ENCODE measurements around the gene NEU1. TPM values are rescaled to one million over a fixed set of nuclear protein-coding genes. Genes with fewer than 3 reads are reported as not detected.

The NEU1 gene
- total and polyA plus RNA-seq, 4 donors = 27.6 to 42.4 (median 34.8) TPM

DNA sequence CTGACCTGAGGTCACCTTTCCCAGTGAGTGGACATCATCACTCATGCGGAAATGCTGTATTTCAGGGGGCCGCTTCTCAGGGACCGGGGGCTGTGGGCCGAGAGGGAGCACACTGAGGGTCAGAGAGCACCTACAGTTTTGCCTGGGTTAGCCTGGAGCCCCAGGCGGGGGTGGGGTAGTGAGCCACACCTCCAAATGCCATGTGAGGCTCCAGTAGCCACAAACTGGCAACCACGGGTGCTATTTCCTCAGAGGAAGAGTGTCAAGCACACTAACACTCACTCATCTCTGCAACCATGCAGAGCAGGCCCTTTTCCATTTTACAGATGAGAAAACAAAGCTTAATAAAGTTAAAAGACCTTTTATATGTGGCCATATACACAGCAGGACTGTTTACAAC lies 30.2 kb upstream of the NEU1 start:
- no peak overlapping the region for H3K4me3 ChIP-seq (ENCODE audit: low read depth in 1 of 3, low read length in 3 of 3)
- no peak for TF ChIP-seq EGR1 (IDR thresholded peaks at IDR 0.05; ENCODE audit: low read depth in 2 of 2)
- no peak for TF ChIP-seq JUND (IDR thresholded peaks at IDR 0.05)
- TF ChIP-seq, protein P1, sequence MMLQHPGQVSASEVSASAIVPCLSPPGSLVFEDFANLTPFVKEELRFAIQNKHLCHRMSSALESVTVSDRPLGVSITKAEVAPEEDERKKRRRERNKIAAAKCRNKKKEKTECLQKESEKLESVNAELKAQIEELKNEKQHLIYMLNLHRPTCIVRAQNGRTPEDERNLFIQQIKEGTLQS (IDR thresholded peaks at IDR 0.05) = no peak
- TF ChIP-seq, protein P2, sequence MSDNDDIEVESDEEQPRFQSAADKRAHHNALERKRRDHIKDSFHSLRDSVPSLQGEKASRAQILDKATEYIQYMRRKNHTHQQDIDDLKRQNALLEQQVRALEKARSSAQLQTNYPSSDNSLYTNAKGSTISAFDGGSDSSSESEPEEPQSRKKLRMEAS (IDR thresholded peaks at IDR 0.05) = no peak
- TF ChIP-seq, protein P3, sequence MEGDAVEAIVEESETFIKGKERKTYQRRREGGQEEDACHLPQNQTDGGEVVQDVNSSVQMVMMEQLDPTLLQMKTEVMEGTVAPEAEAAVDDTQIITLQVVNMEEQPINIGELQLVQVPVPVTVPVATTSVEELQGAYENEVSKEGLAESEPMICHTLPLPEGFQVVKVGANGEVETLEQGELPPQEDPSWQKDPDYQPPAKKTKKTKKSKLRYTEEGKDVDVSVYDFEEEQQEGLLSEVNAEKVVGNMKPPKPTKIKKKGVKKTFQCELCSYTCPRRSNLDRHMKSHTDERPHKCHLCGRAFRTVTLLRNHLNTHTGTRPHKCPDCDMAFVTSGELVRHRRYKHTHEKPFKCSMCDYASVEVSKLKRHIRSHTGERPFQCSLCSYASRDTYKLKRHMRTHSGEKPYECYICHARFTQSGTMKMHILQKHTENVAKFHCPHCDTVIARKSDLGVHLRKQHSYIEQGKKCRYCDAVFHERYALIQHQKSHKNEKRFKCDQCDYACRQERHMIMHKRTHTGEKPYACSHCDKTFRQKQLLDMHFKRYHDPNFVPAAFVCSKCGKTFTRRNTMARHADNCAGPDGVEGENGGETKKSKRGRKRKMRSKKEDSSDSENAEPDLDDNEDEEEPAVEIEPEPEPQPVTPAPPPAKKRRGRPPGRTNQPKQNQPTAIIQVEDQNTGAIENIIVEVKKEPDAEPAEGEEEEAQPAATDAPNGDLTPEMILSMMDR (IDR thresholded peaks at IDR 0.05; ENCODE audit: low read depth, low read length, missing input control) = no peak
- TF ChIP-seq NR2F2 (IDR thresholded peaks at IDR 0.05) = no peak
- TF ChIP-seq, protein P4, sequence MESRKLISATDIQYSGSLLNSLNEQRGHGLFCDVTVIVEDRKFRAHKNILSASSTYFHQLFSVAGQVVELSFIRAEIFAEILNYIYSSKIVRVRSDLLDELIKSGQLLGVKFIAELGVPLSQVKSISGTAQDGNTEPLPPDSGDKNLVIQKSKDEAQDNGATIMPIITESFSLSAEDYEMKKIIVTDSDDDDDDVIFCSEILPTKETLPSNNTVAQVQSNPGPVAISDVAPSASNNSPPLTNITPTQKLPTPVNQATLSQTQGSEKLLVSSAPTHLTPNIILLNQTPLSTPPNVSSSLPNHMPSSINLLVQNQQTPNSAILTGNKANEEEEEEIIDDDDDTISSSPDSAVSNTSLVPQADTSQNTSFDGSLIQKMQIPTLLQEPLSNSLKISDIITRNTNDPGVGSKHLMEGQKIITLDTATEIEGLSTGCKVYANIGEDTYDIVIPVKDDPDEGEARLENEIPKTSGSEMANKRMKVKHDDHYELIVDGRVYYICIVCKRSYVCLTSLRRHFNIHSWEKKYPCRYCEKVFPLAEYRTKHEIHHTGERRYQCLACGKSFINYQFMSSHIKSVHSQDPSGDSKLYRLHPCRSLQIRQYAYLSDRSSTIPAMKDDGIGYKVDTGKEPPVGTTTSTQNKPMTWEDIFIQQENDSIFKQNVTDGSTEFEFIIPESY (IDR thresholded peaks at IDR 0.05) = no peak
- TF ChIP-seq GABPA (IDR thresholded peaks at IDR 0.05 in 1 of 2, conservative IDR thresholded peaks at IDR 0.05 in 1 of 2) = no peak
- no peak for TF ChIP-seq SP1 (IDR thresholded peaks at IDR 0.05)
- no peak for TF ChIP-seq TAF1 (conservative IDR thresholded peaks at IDR 0.05)
- TF ChIP-seq RAD21 (IDR thresholded peaks at IDR 0.05) = no peak
- TF ChIP-seq, protein P5, sequence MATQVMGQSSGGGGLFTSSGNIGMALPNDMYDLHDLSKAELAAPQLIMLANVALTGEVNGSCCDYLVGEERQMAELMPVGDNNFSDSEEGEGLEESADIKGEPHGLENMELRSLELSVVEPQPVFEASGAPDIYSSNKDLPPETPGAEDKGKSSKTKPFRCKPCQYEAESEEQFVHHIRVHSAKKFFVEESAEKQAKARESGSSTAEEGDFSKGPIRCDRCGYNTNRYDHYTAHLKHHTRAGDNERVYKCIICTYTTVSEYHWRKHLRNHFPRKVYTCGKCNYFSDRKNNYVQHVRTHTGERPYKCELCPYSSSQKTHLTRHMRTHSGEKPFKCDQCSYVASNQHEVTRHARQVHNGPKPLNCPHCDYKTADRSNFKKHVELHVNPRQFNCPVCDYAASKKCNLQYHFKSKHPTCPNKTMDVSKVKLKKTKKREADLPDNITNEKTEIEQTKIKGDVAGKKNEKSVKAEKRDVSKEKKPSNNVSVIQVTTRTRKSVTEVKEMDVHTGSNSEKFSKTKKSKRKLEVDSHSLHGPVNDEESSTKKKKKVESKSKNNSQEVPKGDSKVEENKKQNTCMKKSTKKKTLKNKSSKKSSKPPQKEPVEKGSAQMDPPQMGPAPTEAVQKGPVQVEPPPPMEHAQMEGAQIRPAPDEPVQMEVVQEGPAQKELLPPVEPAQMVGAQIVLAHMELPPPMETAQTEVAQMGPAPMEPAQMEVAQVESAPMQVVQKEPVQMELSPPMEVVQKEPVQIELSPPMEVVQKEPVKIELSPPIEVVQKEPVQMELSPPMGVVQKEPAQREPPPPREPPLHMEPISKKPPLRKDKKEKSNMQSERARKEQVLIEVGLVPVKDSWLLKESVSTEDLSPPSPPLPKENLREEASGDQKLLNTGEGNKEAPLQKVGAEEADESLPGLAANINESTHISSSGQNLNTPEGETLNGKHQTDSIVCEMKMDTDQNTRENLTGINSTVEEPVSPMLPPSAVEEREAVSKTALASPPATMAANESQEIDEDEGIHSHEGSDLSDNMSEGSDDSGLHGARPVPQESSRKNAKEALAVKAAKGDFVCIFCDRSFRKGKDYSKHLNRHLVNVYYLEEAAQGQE (IDR thresholded peaks at IDR 0.05) = no peak
- no peak for TF ChIP-seq YY1 (IDR thresholded peaks at IDR 0.05)
- no peak for TF ChIP-seq FOXA2 (IDR thresholded peaks at IDR 0.05)
- TF ChIP-seq HNF4G (IDR thresholded peaks at IDR 0.05) = no peak
- TF ChIP-seq HNF4A (conservative IDR thresholded peaks at IDR 0.05) = no peak
- no peak for TF ChIP-seq FOXA1 (IDR thresholded peaks at IDR 0.05)
- no peak for TF ChIP-seq RXRA (IDR thresholded peaks at IDR 0.05)
- H3K27ac ChIP-seq (ENCODE audit: low read depth in 1 of 2, low read length in 2 of 2) = no peak overlapping the region

More for the DNA sequence above, 30.2 kb upstream of the NEU1 start:
- peaks cover 0 to 8% (median 3%) of the 10 kb centered on the region in 4 donors for H3K4me1 ChIP-seq (ENCODE audit: control insufficient read depth in 4 of 4, insufficient read depth in 4 of 4, low read length in 3 of 4)
- no peak for DNase-seq (ENCODE audit: low spot score)
- H3K27me3 ChIP-seq (ENCODE audit: control insufficient read depth in 4 of 4, insufficient read depth in 4 of 4, low read length in 3 of 4) = no peaks in the 10 kb centered on the region
- WGBS = 88% methylated on average over 6 of the region's 6 CpGs
- peaks cover 0 to 34% (median 15%) of the 10 kb centered on the region in 4 donors for H3K36me3 ChIP-seq (ENCODE audit: control insufficient read depth in 4 of 4, insufficient read depth in 3 of 4, low read depth in 1 of 4, low read length in 3 of 4)
- no peaks in the 10 kb centered on the region for H3K9me3 ChIP-seq (ENCODE audit: control insufficient read depth in 4 of 4, low read length in 3 of 4)
- no peak overlapping the region for H3K9ac ChIP-seq (ENCODE audit: low read depth in 1 of 2, low read length in 2 of 2)
